ENCODE measurements around the gene RUSF1.

RUSF1 gene

GRCh38 chr16:31467151-31467773 lies 40.9 kb downstream of the RUSF1 start:
- no peak for DNase-seq

GRCh38 chr16:31466381-31466841 lies 41.8 kb downstream of the RUSF1 start:
- no peak for DNase-seq

- no peak for DNase-seq
Observed at GRCh38 chr16:31465788-31466370, 42.3 kb downstream of the RUSF1 start.

- DNase-seq = no peak
Observed at GRCh38 chr16:31464781-31465260, 43.4 kb downstream of the RUSF1 start.

GRCh38 chr16:31464348-31464769 lies 43.8 kb downstream of the RUSF1 start:
- no peak for DNase-seq

- no peak for DNase-seq
Observed at GRCh38 chr16:31461921-31462804, 46.0 kb downstream of the RUSF1 start.

- no peak for DNase-seq
Observed at GRCh38 chr16:31461201-31461920, 46.8 kb downstream of the RUSF1 start.

- DNase-seq = no peak
Observed at GRCh38 chr16:31460582-31461002, 47.6 kb downstream of the RUSF1 start.

- peak; percentile 100 for DNase-seq
Observed at GRCh38 chr16:31459687-31460581, 48.3 kb downstream of the RUSF1 start.

- DNase-seq = peak; percentile 91
Observed at GRCh38 chr16:31458844-31459686, 49.1 kb downstream of the RUSF1 start, which contains the start of gene ARMC5. TSS of gene ARMC5 (plus strand) at chr16:31459501. CDS start at chr16:31459525, 24 bp downstream.

- peak; percentile 32 for DNase-seq
Observed at GRCh38 chr16:31458073-31458843, 49.9 kb downstream of the RUSF1 start.

GRCh38 chr16:31456988-31457360 lies 51.2 kb downstream of the RUSF1 start:
- no peak for DNase-seq

- no peak for DNase-seq
Observed at GRCh38 chr16:31455601-31456314, 52.4 kb downstream of the RUSF1 start.

- no peak for DNase-seq
Observed at GRCh38 chr16:31453255-31454204, 54.7 kb downstream of the RUSF1 start.

GRCh38 chr16:31452631-31453106 lies 55.5 kb downstream of the RUSF1 start:
- DNase-seq = no peak

- no peak for DNase-seq
Observed at GRCh38 chr16:31451681-31452351, 56.4 kb downstream of the RUSF1 start.

GRCh38 chr16:31451201-31451600 lies 57.0 kb downstream of the RUSF1 start:
- no peak for DNase-seq

Data from activated T-cell treated with anti-CD3 and anti-CD28 coated beads for 4 hours (primary cell).